GM18508 (cell line): ENCODE results near the gene FRMD4B.

Experiments
- ATAC-seq: cut with Tn5 transposase; IDR thresholded peaks from one replicate; pipeline ENCODE4 v1.9.1; 2021; ENCODE audit warnings: moderate number of reproducible peaks; ENCODE audit not compliant: insufficient read depth, unreplicated experiment

FRMD4B gene

GRCh38 chr3:69406163-69406562 is 20.3 kb upstream of the FRMD4B start:
- no peak for ATAC-seq

- ATAC-seq: no peak
Observed at GRCh38 chr3:69405067-69405466, 19.2 kb upstream of the FRMD4B start.

GRCh38 chr3:69403454-69403853 is 17.6 kb upstream of the FRMD4B start:
- no peak for ATAC-seq

- no peak for ATAC-seq
Observed at GRCh38 chr3:69400683-69401082, 14.8 kb upstream of the FRMD4B start.

GRCh38 chr3:69392850-69393249 is 7.0 kb upstream of the FRMD4B start:
- ATAC-seq: no peak

- no peak for ATAC-seq
Observed at GRCh38 chr3:69392415-69392814, 6.5 kb upstream of the FRMD4B start.

- ATAC-seq: no peak
Observed at GRCh38 chr3:69391554-69391953, 5.7 kb upstream of the FRMD4B start.

GRCh38 chr3:69390771-69391170 is 4.9 kb upstream of the FRMD4B start:
- ATAC-seq: no peak

GRCh38 chr3:69389520-69390248 is 3.8 kb upstream of the FRMD4B start:
- no peak for ATAC-seq

- ATAC-seq: no peak
Observed at GRCh38 chr3:69388241-69388640, 2.4 kb upstream of the FRMD4B start.

- ATAC-seq: no peak
Observed at GRCh38 chr3:69386556-69387385, 883 bp upstream of the FRMD4B start.

- no peak for ATAC-seq
Observed at GRCh38 chr3:69385123-69385722, 665 bp downstream of the FRMD4B start.

- ATAC-seq: no peak
Observed at GRCh38 chr3:69384326-69384725, 1.6 kb downstream of the FRMD4B start.

GRCh38 chr3:69379661-69380060 is 6.2 kb downstream of the FRMD4B start:
- no peak for ATAC-seq

- ATAC-seq: no peak
Observed at GRCh38 chr3:69378112-69378802, 7.6 kb downstream of the FRMD4B start.

- no peak for ATAC-seq
Observed at GRCh38 chr3:69377262-69377661, 8.6 kb downstream of the FRMD4B start.

GRCh38 chr3:69376731-69377130 is 9.2 kb downstream of the FRMD4B start:
- ATAC-seq: no peak

GRCh38 chr3:69371816-69372215 is 14.1 kb downstream of the FRMD4B start:
- no peak for ATAC-seq

GRCh38 chr3:69370901-69371301 is 15.0 kb downstream of the FRMD4B start:
- ATAC-seq: no peak

- no peak for ATAC-seq
Observed at GRCh38 chr3:69370156-69370883, 15.6 kb downstream of the FRMD4B start.
